H7 (cell line): ENCODE results near the gene NDUFA13. TPM values are rescaled to one million over a fixed set of nuclear protein-coding genes. Genes with fewer than 3 reads are reported as not detected.

Experiments used
- DNase-seq: peaks from one replicate; pipeline ENCODE4 v3.0.0; 2012
- H3K27me3 ChIP-seq: 2 replicates; pipeline ENCODE4 v1.6.0; 2011; ENCODE audit warnings: mild to moderate bottlenecking, low read length; ENCODE audit not compliant: control insufficient read depth, insufficient read depth
- H3K36me3 ChIP-seq: replicated peaks from 2 replicates; pipeline ENCODE4 v1.5.1; 2011; ENCODE audit warnings: low read length; ENCODE audit not compliant: control insufficient read depth, insufficient read depth
- H3K4me3 ChIP-seq: 2 replicates; pipeline ENCODE4 v1.5.1; 2011; ENCODE audit warnings: low read depth, mild to moderate bottlenecking, control low read depth, low read length, moderate library complexity; ENCODE audit not compliant: insufficient read depth
- total RNA-seq: library from RNA; depleted of rRNA; stranded (reverse); fragments of >200 nt; shearing (Covaris generic); gene quantifications from 2 replicates; pipeline ENCODE4 v1.2.3, GENCODE V29; 2014

The NDUFA13 gene
- total RNA-seq, 1 experiment from 2014 or later, result 291 TPM

- H3K27me3 ChIP-seq, result no peaks in the 10 kb centered on the region
- peaks cover 37% of the 10 kb centered on the region for H3K36me3 ChIP-seq
- no peak overlapping the region for H3K4me3 ChIP-seq
- peak; percentile 48 for DNase-seq
These were observed 17.6 kb upstream of the NDUFA13 start for GRCh38 chr19:19498255-19498991.

GRCh38 chr19:19499272-19499995 lies 16.6 kb upstream of the NDUFA13 start:
- H3K27me3 ChIP-seq, result no peaks in the 10 kb centered on the region
- no peak overlapping the region for H3K4me3 ChIP-seq
- DNase-seq, result no peak
- H3K36me3 ChIP-seq, result peaks cover 36% of the 10 kb centered on the region

GRCh38 chr19:19500975-19501644 lies 14.9 kb upstream of the NDUFA13 start:
- Histone ChIP-seq H3K27me3 (no peaks in the 10 kb centered on the region), H3K36me3 (peaks cover 32% of the 10 kb centered on the region), H3K4me3 (no peak overlapping the region)
- DNase-seq, result peak; percentile 72

- Histone ChIP-seq H3K36me3 (peaks cover 29% of the 10 kb centered on the region), H3K27me3 (no peaks in the 10 kb centered on the region), H3K4me3 (no peak overlapping the region)
- DNase-seq, result peak; percentile 61
These were observed 14.2 kb upstream of the NDUFA13 start for GRCh38 chr19:19501798-19502197.

- Histone ChIP-seq H3K36me3 (peaks cover 29% of the 10 kb centered on the region), H3K4me3 (no peak overlapping the region), H3K27me3 (no peaks in the 10 kb centered on the region)
- no peak for DNase-seq
These were observed 13.7 kb upstream of the NDUFA13 start for GRCh38 chr19:19502281-19502680.

GRCh38 chr19:19502808-19503602 lies 13.0 kb upstream of the NDUFA13 start:
- Histone ChIP-seq H3K4me3 (no peak overlapping the region), H3K36me3 (peaks cover 28% of the 10 kb centered on the region), H3K27me3 (no peaks in the 10 kb centered on the region)
- no peak for DNase-seq

GRCh38 chr19:19504754-19505668 lies 11.0 kb upstream of the NDUFA13 start:
- Histone ChIP-seq H3K27me3 (no peaks in the 10 kb centered on the region), H3K4me3 (no peak overlapping the region), H3K36me3 (peaks cover 23% of the 10 kb centered on the region)
- no peak for DNase-seq

GRCh38 chr19:19505669-19506326 lies 10.2 kb upstream of the NDUFA13 start:
- no peaks in the 10 kb centered on the region for H3K27me3 ChIP-seq
- no peak overlapping the region for H3K4me3 ChIP-seq
- DNase-seq, result no peak
- peaks cover 23% of the 10 kb centered on the region for H3K36me3 ChIP-seq

- Histone ChIP-seq H3K36me3 (peaks cover 20% of the 10 kb centered on the region), H3K4me3 (no peak overlapping the region), H3K27me3 (no peaks in the 10 kb centered on the region)
- no peak for DNase-seq
These were observed 9.4 kb upstream of the NDUFA13 start for GRCh38 chr19:19506592-19506991.

- Histone ChIP-seq H3K27me3 (no peaks in the 10 kb centered on the region), H3K4me3 (no peak overlapping the region), H3K36me3 (peaks cover 17% of the 10 kb centered on the region)
- DNase-seq, result no peak
These were observed 8.7 kb upstream of the NDUFA13 start for GRCh38 chr19:19507354-19507753.

GRCh38 chr19:19508217-19508616 lies 7.8 kb upstream of the NDUFA13 start:
- no peak for DNase-seq

GRCh38 chr19:19510432-19510831 lies 5.6 kb upstream of the NDUFA13 start:
- Histone ChIP-seq H3K36me3 (peaks cover 2% of the 10 kb centered on the region), H3K27me3 (no peaks in the 10 kb centered on the region), H3K4me3 (no peak overlapping the region)
- no peak for DNase-seq

More at GRCh38 chr19:19508217-19508616, 7.8 kb upstream of the NDUFA13 start:
- Histone ChIP-seq H3K4me3 (no peak overlapping the region), H3K36me3 (peaks cover 12% of the 10 kb centered on the region), H3K27me3 (no peaks in the 10 kb centered on the region)

GRCh38 chr19:19513682-19514081 lies 2.3 kb upstream of the NDUFA13 start:
- H3K36me3 ChIP-seq, result no peaks in the 10 kb centered on the region
- H3K27me3 ChIP-seq, result no peaks in the 10 kb centered on the region
- H3K4me3 ChIP-seq, result no peak overlapping the region
- no peak for DNase-seq
